SK-N-SH (cell line): ENCODE data around the gene PRX. TPM values are rescaled to one million over a fixed set of nuclear protein-coding genes. Genes with fewer than 3 reads are reported as not detected.

Experiments used
- CTCF ChIA-PET: fragments of 300-600, 350-600 bp; formaldehyde crosslinking; extraction: SDS; loops from one replicate; lab custom pipeline; 2021; lab: Yijun Ruan, JAX
- POLR2A ChIA-PET: fragments of 350-600 bp; sonication (Branson Sonifier 250); formaldehyde crosslinking; extraction: SDS; loops from one replicate; lab custom pipeline; 2020; ENCODE audit warnings: antibody characterized with exemption, inconsistent platforms; lab: Yijun Ruan, JAX
- DNase-seq: peaks from one replicate; pipeline ENCODE4 v3.0.0; 2012
- H2AFZ ChIP-seq: fragments of 200-600 bp; sonication (generic); 2 replicates; pipeline ENCODE4 v1.8.1; 2016; ENCODE audit warnings: antibody characterized with exemption, mild to moderate bottlenecking, low read depth
- H3F3A ChIP-seq: fragments of 200-600 bp; sonication (generic); replicated peaks from 2 replicates; pipeline ENCODE3; 2016; ENCODE audit warnings: antibody characterized with exemption, mild to moderate bottlenecking; ENCODE audit not compliant: insufficient read depth
- H3K27ac ChIP-seq, 2 experiments: fragments of 200-500 bp in 1 of 2; fragments of 200-600 bp in 1 of 2; sonication (Bioruptor generic) in 1 of 2; sonication (generic), shearing (Covaris generic) in 1 of 2; 2 replicates each; pipeline versions ENCODE4 v1.5.1 to v1.6.1; 2014 to 2016; ENCODE audit warnings: low read depth in 2 of 2, inconsistent platforms in 1 of 2, low read length in 1 of 2, mild to moderate bottlenecking in 1 of 2, mixed read lengths in 1 of 2
- H3K27me3 ChIP-seq: fragments of 200-600 bp; sonication (generic), shearing (Covaris generic); 2 replicates; pipeline ENCODE4 v1.6.1; 2016; ENCODE audit warnings: mixed run types; ENCODE audit not compliant: insufficient read depth
- H3K36me3 ChIP-seq, 2 experiments: fragments of 200-500 bp in 1 of 2; fragments of 200-600 bp in 1 of 2; sonication (Bioruptor generic) in 1 of 2; sonication (generic) in 1 of 2; replicated peaks in 1 of 2; 2 replicates each; pipeline versions ENCODE3 to v1.5.1; 2014 to 2016; ENCODE audit warnings: low read length in 1 of 2, mild to moderate bottlenecking in 1 of 2; ENCODE audit not compliant: insufficient read depth in 2 of 2, control insufficient read depth in 1 of 2
- H3K4me1 ChIP-seq, 2 experiments: fragments of 200-500 bp in 1 of 2; fragments of 200-600 bp in 1 of 2; sonication (Bioruptor generic) in 1 of 2; sonication (generic), shearing (Covaris generic) in 1 of 2; 2 replicates each; pipeline versions ENCODE4 v1.5.1 to v1.6.1; 2014 to 2016; ENCODE audit warnings: low read depth in 1 of 2, low read length in 1 of 2, mixed run types in 1 of 2; ENCODE audit not compliant: insufficient read depth in 2 of 2, control insufficient read depth in 1 of 2
- H3K4me2 ChIP-seq: fragments of 200-600 bp; sonication (generic), shearing (Covaris generic); 2 replicates; pipeline ENCODE4 v1.6.1; 2017; ENCODE audit warnings: mixed run types
- H3K4me3 ChIP-seq, 2 experiments: fragments of 200-500 bp in 1 of 2; fragments of 200-600 bp in 1 of 2; sonication (Bioruptor generic) in 1 of 2; sonication (generic), shearing (Covaris generic) in 1 of 2; 2 replicates each; pipeline versions ENCODE4 v1.5.1 to v1.8.1; 2014 to 2016; ENCODE audit warnings: low read depth in 2 of 2, inconsistent platforms in 1 of 2, low read length in 1 of 2, mild to moderate bottlenecking in 1 of 2, mixed read lengths in 1 of 2, moderate library complexity in 1 of 2
- H3K79me2 ChIP-seq: fragments of 200-600 bp; sonication (generic); 2 replicates; pipeline ENCODE4 v1.8.1; 2017; ENCODE audit warnings: mild to moderate bottlenecking; ENCODE audit not compliant: insufficient read depth
- H3K9ac ChIP-seq: fragments of 200-600 bp; sonication (generic); 2 replicates; pipeline ENCODE4 v1.6.1; 2017; ENCODE audit warnings: mixed run types
- H3K9me2 ChIP-seq: fragments of 200-600 bp; sonication (generic); 2 replicates; pipeline ENCODE4 v1.6.1; 2017; ENCODE audit warnings: mixed run types
- H3K9me3 ChIP-seq: fragments of 200-600 bp; sonication (generic); 2 replicates; pipeline ENCODE4 v1.6.1; 2017; ENCODE audit warnings: mixed run types, mild to moderate bottlenecking, moderate library complexity
- H4K20me1 ChIP-seq: fragments of 200-600 bp; sonication (generic); 2 replicates; pipeline ENCODE4 v1.6.1; 2017; ENCODE audit warnings: mild to moderate bottlenecking, mixed run types; ENCODE audit not compliant: insufficient read depth
- CHD2 ChIP-seq: fragments of 150-350 bp; IDR thresholded peaks from 2 replicates; pipeline ENCODE4 v1.6.1; 2018; ENCODE audit warnings: low read length; ENCODE audit not compliant: partially characterized antibody
- ELF1 ChIP-seq: IDR thresholded peaks from 2 replicates; pipeline ENCODE4 v1.4.0; 2012
- EP300 ChIP-seq, 2 experiments: IDR thresholded peaks; 2 replicates each; pipeline versions ENCODE4 v1.4.0 to v1.6.1; 2012; ENCODE audit warnings: borderline replicate concordance in 1 of 2, low read depth in 1 of 2, low read length in 1 of 2
- FOXM1 ChIP-seq: IDR thresholded peaks from 2 replicates; pipeline ENCODE4 v1.4.0; 2012; ENCODE audit warnings: low read depth, mild to moderate bottlenecking
- GATA2 ChIP-seq: sonication (generic); formaldehyde crosslinking; IDR thresholded peaks from 2 replicates; pipeline ENCODE4 v1.5.0; 2020; ENCODE audit warnings: mild to moderate bottlenecking, missing genetic modification reagents
- MXI1 ChIP-seq: IDR thresholded peaks from 2 replicates; pipeline ENCODE4 v1.6.1; 2012; ENCODE audit warnings: mild to moderate bottlenecking, low read depth, low read length, improper control_type of control experiment
- NFIC ChIP-seq: IDR thresholded peaks from 2 replicates; pipeline ENCODE4 v1.4.0; 2012; ENCODE audit warnings: borderline replicate concordance
- NRF1 ChIP-seq: IDR thresholded peaks from 2 replicates; pipeline ENCODE4 v1.6.1; 2012; ENCODE audit warnings: low read depth, mild to moderate bottlenecking, low read length
- POLR2AphosphoS5 ChIP-seq: IDR thresholded peaks from 2 replicates; pipeline ENCODE4 v1.6.1; 2012; ENCODE audit warnings: low read depth, low read length
- RAD21 ChIP-seq: IDR thresholded peaks from 2 replicates; pipeline ENCODE4 v1.6.1; 2012; ENCODE audit warnings: mild to moderate bottlenecking, low read length
- RCOR1 ChIP-seq: fragments of 150-350 bp; IDR thresholded peaks from 2 replicates; pipeline ENCODE4 v1.6.1; 2017; ENCODE audit warnings: antibody characterized with exemption, low read length
- RXRA ChIP-seq: IDR thresholded peaks from 2 replicates; pipeline ENCODE4 v1.4.0; 2012; ENCODE audit warnings: low read depth, mild to moderate bottlenecking, borderline replicate concordance
- SIN3A ChIP-seq: IDR thresholded peaks from 2 replicates; pipeline ENCODE4 v1.6.1; 2012; ENCODE audit warnings: low read depth, mild to moderate bottlenecking, low read length, moderate library complexity, borderline replicate concordance
- SMC3 ChIP-seq: IDR thresholded peaks from 2 replicates; pipeline ENCODE4 v1.6.1; 2012; ENCODE audit warnings: low read depth, low read length, improper control_type of control experiment
- TAF1 ChIP-seq: IDR thresholded peaks from 2 replicates; pipeline ENCODE4 v1.6.1; 2012; ENCODE audit warnings: low read depth, mild to moderate bottlenecking, low read length, moderate library complexity, borderline replicate concordance
- TEAD4 ChIP-seq: IDR thresholded peaks from 2 replicates; pipeline ENCODE4 v1.4.0; 2012; ENCODE audit warnings: mild to moderate bottlenecking, borderline replicate concordance; ENCODE audit not compliant: insufficient read depth
- USF2 ChIP-seq: fragments of 150-350 bp; IDR thresholded peaks from 2 replicates; pipeline ENCODE4 v1.6.1; 2017; ENCODE audit warnings: antibody characterized with exemption, low read length, low read depth, borderline replicate concordance
- YY1 ChIP-seq: IDR thresholded peaks from 2 replicates; pipeline ENCODE4 v1.4.0; 2012; ENCODE audit warnings: low read depth, mild to moderate bottlenecking
- WGBS: methylation state at CpG from one replicate; pipeline ENCODE4 v1.1.6; 2017; ENCODE audit warnings: low lambda C conversion rate; 5-methylcytosine and 5-hydroxymethylcytosine counted together
- polyA plus RNA-seq, 3 experiments: library from polyadenylated mRNA; depleted of rRNA; stranded (reverse); fragments of >200 nt; gene quantifications; 2 replicates each; pipeline ENCODE4 v1.2.3, GENCODE V29; 2012
- TF ChIP-seq, protein P1 (sequence below): fragments of 200-600 bp; sonication (generic); IDR thresholded peaks from 2 replicates; pipeline ENCODE4 v1.6.1; 2017; ENCODE audit warnings: antibody characterized with exemption, mild to moderate bottlenecking, moderate library complexity
- TF ChIP-seq, protein P2 (sequence below): IDR thresholded peaks from 2 replicates; pipeline ENCODE4 v1.4.0; 2012; ENCODE audit warnings: low read depth, borderline replicate concordance
- TF ChIP-seq, protein P3 (sequence below): IDR thresholded peaks from 2 replicates; pipeline ENCODE4 v1.6.1; 2012; ENCODE audit warnings: mild to moderate bottlenecking, low read depth, low read length, moderate library complexity

The PRX gene
- polyA plus RNA-seq, 1 of the 3 experiments (the other 2 are of a cell fraction) = 2.2 TPM

DNA sequence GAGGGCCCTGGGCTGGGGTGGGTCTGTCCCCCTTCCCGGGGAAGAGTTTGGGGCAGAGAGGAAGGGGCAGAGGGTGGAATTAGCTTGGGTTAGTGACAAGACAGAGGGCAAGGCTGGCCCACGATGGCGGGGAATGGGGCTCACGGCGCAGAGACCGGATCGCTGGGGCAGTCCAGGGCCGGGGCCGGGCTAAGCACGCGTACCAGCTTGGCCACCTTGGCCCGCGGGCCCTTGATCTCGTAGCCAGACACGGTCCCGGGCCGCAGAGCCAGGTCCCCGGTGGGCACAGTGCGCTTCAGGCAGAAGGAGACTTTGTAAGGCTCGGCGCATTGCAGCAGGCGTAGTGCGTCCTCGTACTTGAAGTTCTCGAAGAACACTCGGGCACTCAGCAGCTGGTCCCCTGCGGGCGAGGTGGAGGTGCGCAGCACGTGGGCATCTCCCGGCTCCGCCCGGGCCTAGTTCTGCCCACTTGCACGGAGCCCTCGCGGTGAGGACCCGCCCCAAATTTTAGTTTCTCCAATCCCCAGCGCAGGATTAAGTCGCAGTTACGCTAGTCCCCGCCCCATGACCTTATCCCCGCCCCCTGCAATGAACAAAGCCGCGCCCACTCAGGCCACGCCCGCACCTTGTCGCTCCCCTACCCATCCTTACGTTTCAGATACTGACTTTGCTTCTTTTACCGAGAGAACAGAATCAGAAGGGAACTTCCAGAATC lies 14.6 kb downstream of the PRX start:
- TF ChIP-seq, protein P1, sequence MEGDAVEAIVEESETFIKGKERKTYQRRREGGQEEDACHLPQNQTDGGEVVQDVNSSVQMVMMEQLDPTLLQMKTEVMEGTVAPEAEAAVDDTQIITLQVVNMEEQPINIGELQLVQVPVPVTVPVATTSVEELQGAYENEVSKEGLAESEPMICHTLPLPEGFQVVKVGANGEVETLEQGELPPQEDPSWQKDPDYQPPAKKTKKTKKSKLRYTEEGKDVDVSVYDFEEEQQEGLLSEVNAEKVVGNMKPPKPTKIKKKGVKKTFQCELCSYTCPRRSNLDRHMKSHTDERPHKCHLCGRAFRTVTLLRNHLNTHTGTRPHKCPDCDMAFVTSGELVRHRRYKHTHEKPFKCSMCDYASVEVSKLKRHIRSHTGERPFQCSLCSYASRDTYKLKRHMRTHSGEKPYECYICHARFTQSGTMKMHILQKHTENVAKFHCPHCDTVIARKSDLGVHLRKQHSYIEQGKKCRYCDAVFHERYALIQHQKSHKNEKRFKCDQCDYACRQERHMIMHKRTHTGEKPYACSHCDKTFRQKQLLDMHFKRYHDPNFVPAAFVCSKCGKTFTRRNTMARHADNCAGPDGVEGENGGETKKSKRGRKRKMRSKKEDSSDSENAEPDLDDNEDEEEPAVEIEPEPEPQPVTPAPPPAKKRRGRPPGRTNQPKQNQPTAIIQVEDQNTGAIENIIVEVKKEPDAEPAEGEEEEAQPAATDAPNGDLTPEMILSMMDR = no peak
- TF ChIP-seq RCOR1 (no peak), EP300 (IDR thresholded peaks at IDR 0.05; ENCODE audit: borderline replicate concordance in 1 of 2, low read depth in 1 of 2, low read length in 1 of 2) (no peak)
- H3K4me1 ChIP-seq = no peaks in the 10 kb centered on the region; a peak in 1 of 4 replicates
- H3K9ac ChIP-seq = no peak overlapping the region
- no peaks in the 10 kb centered on the region for H4K20me1 ChIP-seq
- H3K27ac ChIP-seq = no peak overlapping the region
- H3K4me3 ChIP-seq = no peak overlapping the region; a peak in 1 of 4 replicates
- H3K36me3 ChIP-seq = no peaks in the 10 kb centered on the region
- ChIA-PET CTCF (interaction anchor here (0.8 to 2.4 kb wide), 2 partner anchors 22 kb away, joined by 3 to 6 read pairs; no protein-coding TSS in a partner anchor), POLR2A (no interaction called here)
- H2AFZ ChIP-seq = no peak overlapping the region
- peak; percentile 78 for DNase-seq
- H3F3A ChIP-seq = no peaks in the 10 kb centered on the region
- no peaks in the 10 kb centered on the region for H3K27me3 ChIP-seq
- no peaks in the 10 kb centered on the region for H3K9me2 ChIP-seq
- WGBS = 73% methylated on average over 26 of the region's 49 CpGs
- no peaks in the 10 kb centered on the region for H3K79me2 ChIP-seq
- H3K4me2 ChIP-seq = no peak overlapping the region
- H3K9me3 ChIP-seq = no peaks in the 10 kb centered on the region

GRCh38 chr19:40397568-40397906 lies 15.6 kb downstream of the PRX start:
- no peaks in the 10 kb centered on the region for H3K9me3 ChIP-seq
- H2AFZ ChIP-seq = no peak overlapping the region
- no peak overlapping the region for H3K27ac ChIP-seq
- no peaks in the 10 kb centered on the region; a peak in 1 of 4 replicates for H3K4me1 ChIP-seq
- no peaks in the 10 kb centered on the region for H3K79me2 ChIP-seq
- no peak overlapping the region for H3K4me2 ChIP-seq
- no peak for DNase-seq
- no peak overlapping the region for H3K4me3 ChIP-seq
- no peaks in the 10 kb centered on the region for H3K27me3 ChIP-seq
- no peaks in the 10 kb centered on the region for H3F3A ChIP-seq
- TF ChIP-seq RXRA (no peak), GATA2 (CRISPR knock-in tag) (no peak), NRF1 (no peak), CHD2 (no peak), ELF1 (no peak), RAD21 (no peak), YY1 (no peak), TEAD4 (no peak), TAF1 (no peak), MXI1 (no peak), SMC3 (no peak), SIN3A (no peak), USF2 (no peak), FOXM1 (no peak), POLR2AphosphoS5 (no peak), NFIC (no peak), RCOR1 (no peak)
- TF ChIP-seq, protein P2, sequence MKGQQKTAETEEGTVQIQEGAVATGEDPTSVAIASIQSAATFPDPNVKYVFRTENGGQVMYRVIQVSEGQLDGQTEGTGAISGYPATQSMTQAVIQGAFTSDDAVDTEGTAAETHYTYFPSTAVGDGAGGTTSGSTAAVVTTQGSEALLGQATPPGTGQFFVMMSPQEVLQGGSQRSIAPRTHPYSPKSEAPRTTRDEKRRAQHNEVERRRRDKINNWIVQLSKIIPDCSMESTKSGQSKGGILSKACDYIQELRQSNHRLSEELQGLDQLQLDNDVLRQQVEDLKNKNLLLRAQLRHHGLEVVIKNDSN = no peak
- TF ChIP-seq, protein P3, sequence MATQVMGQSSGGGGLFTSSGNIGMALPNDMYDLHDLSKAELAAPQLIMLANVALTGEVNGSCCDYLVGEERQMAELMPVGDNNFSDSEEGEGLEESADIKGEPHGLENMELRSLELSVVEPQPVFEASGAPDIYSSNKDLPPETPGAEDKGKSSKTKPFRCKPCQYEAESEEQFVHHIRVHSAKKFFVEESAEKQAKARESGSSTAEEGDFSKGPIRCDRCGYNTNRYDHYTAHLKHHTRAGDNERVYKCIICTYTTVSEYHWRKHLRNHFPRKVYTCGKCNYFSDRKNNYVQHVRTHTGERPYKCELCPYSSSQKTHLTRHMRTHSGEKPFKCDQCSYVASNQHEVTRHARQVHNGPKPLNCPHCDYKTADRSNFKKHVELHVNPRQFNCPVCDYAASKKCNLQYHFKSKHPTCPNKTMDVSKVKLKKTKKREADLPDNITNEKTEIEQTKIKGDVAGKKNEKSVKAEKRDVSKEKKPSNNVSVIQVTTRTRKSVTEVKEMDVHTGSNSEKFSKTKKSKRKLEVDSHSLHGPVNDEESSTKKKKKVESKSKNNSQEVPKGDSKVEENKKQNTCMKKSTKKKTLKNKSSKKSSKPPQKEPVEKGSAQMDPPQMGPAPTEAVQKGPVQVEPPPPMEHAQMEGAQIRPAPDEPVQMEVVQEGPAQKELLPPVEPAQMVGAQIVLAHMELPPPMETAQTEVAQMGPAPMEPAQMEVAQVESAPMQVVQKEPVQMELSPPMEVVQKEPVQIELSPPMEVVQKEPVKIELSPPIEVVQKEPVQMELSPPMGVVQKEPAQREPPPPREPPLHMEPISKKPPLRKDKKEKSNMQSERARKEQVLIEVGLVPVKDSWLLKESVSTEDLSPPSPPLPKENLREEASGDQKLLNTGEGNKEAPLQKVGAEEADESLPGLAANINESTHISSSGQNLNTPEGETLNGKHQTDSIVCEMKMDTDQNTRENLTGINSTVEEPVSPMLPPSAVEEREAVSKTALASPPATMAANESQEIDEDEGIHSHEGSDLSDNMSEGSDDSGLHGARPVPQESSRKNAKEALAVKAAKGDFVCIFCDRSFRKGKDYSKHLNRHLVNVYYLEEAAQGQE = no peak
- WGBS = 90% methylated on average over 8 of the region's 22 CpGs
- CTCF ChIA-PET = interaction anchor here (2.4 kb wide), 1 partner anchor 23 kb away, joined by 6 read pairs; no protein-coding TSS in a partner anchor
- POLR2A ChIA-PET = no interaction called here
- no peaks in the 10 kb centered on the region for H4K20me1 ChIP-seq
- no peaks in the 10 kb centered on the region for H3K36me3 ChIP-seq
- H3K9me2 ChIP-seq = no peaks in the 10 kb centered on the region
- H3K9ac ChIP-seq = no peak overlapping the region
